Esophagus muscularis mucosa (tissue), 4 donors: ENCODE measurements around the gene PLPP6. TPM values are rescaled to one million over a fixed set of nuclear protein-coding genes. Genes with fewer than 3 reads are reported as not detected.

Experiments used
- DNase-seq: peaks from one replicate; pipeline ENCODE4 v3.0.0-alpha.2; 2017; ENCODE audit errors: extremely low spot score
- H3K27ac ChIP-seq, 4 donors: fragments of 200-600 bp; sonication (generic); replicated peaks in 1 of 4; 1 replicate in 3 of 4; 2 replicates in 1 of 4; pipeline ENCODE4 v1.5.1; 2016 to 2019; ENCODE audit warnings: mild to moderate bottlenecking in 1 of 4
- H3K27me3 ChIP-seq, 4 donors: fragments of 200-600 bp; sonication (generic); one replicate each; pipeline versions ENCODE4 v1.5.1 to v1.6.0; 2016 to 2019
- H3K36me3 ChIP-seq, 4 donors: fragments of 200-600 bp; sonication (generic); one replicate each; pipeline ENCODE4 v1.5.1; 2016 to 2019
- H3K4me1 ChIP-seq, 4 donors: fragments of 200-600 bp; sonication (generic); one replicate each; pipeline ENCODE4 v1.5.1; 2016 to 2019
- H3K4me3 ChIP-seq, 4 donors: fragments of 200-600 bp; sonication (generic); 1 replicate in 2 of 4; 2 replicates in 2 of 4; pipeline ENCODE4 v1.5.1; 2016 to 2019; ENCODE audit warnings: mild to moderate bottlenecking in 4 of 4, moderate library complexity in 1 of 4
- H3K9me3 ChIP-seq, 4 donors: fragments of 200-600 bp; sonication (generic); 1 replicate in 3 of 4; 2 replicates in 1 of 4; pipeline ENCODE4 v1.5.1; 2016 to 2019
- CTCF ChIP-seq, 3 experiments: fragments of 200-600 bp in 2 of 3; fragments of 450-650 bp in 1 of 3; sonication (generic) in 2 of 3; IDR thresholded peaks; one replicate each; pipeline ENCODE4 v1.5.1; 2017 to 2019; ENCODE audit warnings: antibody characterized with exemption in 3 of 3, mild to moderate bottlenecking in 2 of 3, moderate library complexity in 1 of 3
- EP300 ChIP-seq: sonication (generic); formaldehyde crosslinking; IDR thresholded peaks from one replicate; pipeline ENCODE4 v1.6.1; 2017; ENCODE audit warnings: antibody characterized with exemption
- POLR2A ChIP-seq: fragments of 450-650 bp; IDR thresholded peaks from one replicate; pipeline ENCODE4 v1.6.1; 2017; ENCODE audit warnings: antibody characterized with exemption, moderate library complexity, mild to moderate bottlenecking, low read depth
- POLR2AphosphoS5 ChIP-seq, 2 donors: sonication (generic); formaldehyde crosslinking; IDR thresholded peaks; one replicate each; pipeline ENCODE4 v1.6.1; 2017; ENCODE audit warnings: antibody characterized with exemption in 2 of 2
- WGBS: methylation state at CpG from one replicate; pipeline ENCODE4 v1.1.5; 2018; 5-methylcytosine and 5-hydroxymethylcytosine counted together
- intact Hi-C: fragments of 100-400 bp; cut with DNase I; formaldehyde crosslinking; loops from one replicate; pipeline ENCODE4 v1.15.1; 2023
- total RNA-seq, 4 donors: library from RNA; depleted of rRNA; stranded (reverse); fragments of >200 nt; gene quantifications; one replicate each; pipeline versions ENCODE4 v1.1.0 to v1.2.1, GENCODE V29; 2016

The PLPP6 gene
- total RNA-seq, 4 donors from 2014 or later, result 3.8 to 6.3 (median 6.2) TPM

DNA sequence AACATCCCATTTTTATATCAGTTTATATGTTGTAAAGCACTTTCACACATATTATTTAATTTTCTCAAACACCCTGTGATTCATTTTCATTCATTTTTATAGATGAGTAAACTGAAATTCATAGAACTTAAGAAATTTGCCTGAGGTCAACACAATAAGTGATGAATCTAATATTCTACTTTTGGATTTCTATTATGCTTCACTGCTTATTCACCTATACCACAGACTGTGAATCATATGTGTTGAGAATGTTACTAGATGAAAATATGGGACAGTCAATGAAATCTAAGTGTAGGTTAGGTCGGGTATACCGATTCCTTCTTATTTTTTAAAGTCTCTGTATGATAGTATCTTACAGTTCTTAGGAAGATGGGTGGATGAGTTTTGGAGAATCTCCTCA lies 42.0 kb downstream of the PLPP6 start:
- H3K27ac ChIP-seq, result no peak overlapping the region
- no peaks in the 10 kb centered on the region for H3K27me3 ChIP-seq
- no peak overlapping the region for H3K4me3 ChIP-seq
- TF ChIP-seq EP300 (no peak), CTCF (IDR thresholded peaks at IDR 0.05) (no peak), POLR2AphosphoS5 (IDR thresholded peaks at IDR 0.05) (no peak)
- 84% methylated on average over 2 of the region's 2 CpGs for WGBS
- DNase-seq, result no peak
- H3K4me1 ChIP-seq, result peaks cover 0 to 3% (median 3%) of the 10 kb centered on the region in 4 donors
- intact Hi-C loops, result no loop called here
- H3K9me3 ChIP-seq, result no peaks in the 10 kb centered on the region
- peaks cover 21 to 86% (median 53%) of the 10 kb centered on the region in 4 donors for H3K36me3 ChIP-seq

- no peak overlapping the region for H3K4me3 ChIP-seq
- no peaks in the 10 kb centered on the region for H3K9me3 ChIP-seq
- TF ChIP-seq POLR2A (no peak), CTCF (IDR thresholded peaks at IDR 0.05) (no peak), POLR2AphosphoS5 (IDR thresholded peaks at IDR 0.05) (no peak), EP300 (no peak)
- intact Hi-C loops, result no loop called here
- H3K36me3 ChIP-seq, result peaks cover 15 to 78% (median 50%) of the 10 kb centered on the region in 4 donors
- H3K4me1 ChIP-seq, result peaks cover 0 to 11% (median 7%) of the 10 kb centered on the region in 4 donors
- H3K27ac ChIP-seq, result no peak overlapping the region
- DNase-seq, result no peak
- WGBS, result 63% methylated on average over 2 of the region's 2 CpGs
- H3K27me3 ChIP-seq, result no peaks in the 10 kb centered on the region
Measured at GRCh38 chr9:4706021-4706420, 43.9 kb downstream of the PLPP6 start.

GRCh38 chr9:4706971-4707622 lies 45.0 kb downstream of the PLPP6 start:
- WGBS, result 64% methylated on average over 4 of the region's 4 CpGs
- no peak overlapping the region for H3K4me3 ChIP-seq
- peaks cover 12 to 82% (median 46%) of the 10 kb centered on the region in 4 donors for H3K36me3 ChIP-seq
- no peaks in the 10 kb centered on the region for H3K27me3 ChIP-seq
- intact Hi-C loops, result no loop called here
- no peak for TF ChIP-seq CTCF (IDR thresholded peaks at IDR 0.05)
- TF ChIP-seq POLR2AphosphoS5 (IDR thresholded peaks at IDR 0.05), result peak in 1 of 2 donors; percentile 16
- no peak for TF ChIP-seq EP300
- DNase-seq, result no peak
- no peaks in the 10 kb centered on the region for H3K9me3 ChIP-seq
- no peak overlapping the region for H3K27ac ChIP-seq
- H3K4me1 ChIP-seq, result peaks cover 0 to 11% (median 7%) of the 10 kb centered on the region in 4 donors

DNA sequence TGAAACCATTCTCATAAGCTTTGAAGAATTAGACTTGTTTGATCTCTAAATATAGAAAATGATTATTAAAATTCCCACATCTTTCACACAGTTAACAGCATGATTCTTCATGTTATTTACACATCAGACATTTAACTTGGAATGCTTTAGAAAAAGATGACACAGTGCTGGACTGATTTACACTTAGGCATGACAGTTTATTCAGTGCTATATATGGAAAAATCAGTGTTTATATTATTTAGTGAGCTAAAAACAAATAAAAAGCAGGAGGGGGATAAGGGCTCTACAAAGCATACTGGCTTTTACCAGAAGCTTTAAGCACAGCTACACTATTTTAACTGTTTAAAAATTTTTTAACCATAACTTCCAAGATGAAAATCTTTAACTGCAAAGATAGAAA lies 47.3 kb downstream of the PLPP6 start:
- peaks cover 0 to 82% (median 45%) of the 10 kb centered on the region in 4 donors for H3K36me3 ChIP-seq
- no peak for TF ChIP-seq EP300
- TF ChIP-seq CTCF (IDR thresholded peaks at IDR 0.05), result no peak
- no peak for TF ChIP-seq POLR2AphosphoS5 (IDR thresholded peaks at IDR 0.05)
- peaks cover 0 to 11% (median 7%) of the 10 kb centered on the region in 4 donors for H3K4me1 ChIP-seq
- no peak overlapping the region for H3K4me3 ChIP-seq
- intact Hi-C loops, result no loop called here
- DNase-seq, result no peak
- H3K27ac ChIP-seq, result no peak overlapping the region
- no peaks in the 10 kb centered on the region for H3K9me3 ChIP-seq
- H3K27me3 ChIP-seq, result no peaks in the 10 kb centered on the region

GRCh38 chr9:4713849-4714248 lies 51.8 kb downstream of the PLPP6 start:
- Histone ChIP-seq H3K9me3 (no peaks in the 10 kb centered on the region), H3K27ac (no peak overlapping the region), H3K4me3 (no peak overlapping the region), H3K36me3 (peaks cover 32 to 89% (median 68%) of the 10 kb centered on the region in 4 donors), H3K27me3 (no peaks in the 10 kb centered on the region), H3K4me1 (peaks cover 0 to 10% (median 5%) of the 10 kb centered on the region in 4 donors)
- no peak for TF ChIP-seq CTCF (IDR thresholded peaks at IDR 0.05)
- TF ChIP-seq EP300, result no peak
- TF ChIP-seq POLR2A, result no peak
- TF ChIP-seq POLR2AphosphoS5 (IDR thresholded peaks at IDR 0.05), result no peak
- intact Hi-C loops, result no loop called here
- 71% methylated on average over 7 of the region's 7 CpGs for WGBS
- no peak for DNase-seq
